PC-3 (cell line): ENCODE data around the gene STK11IP. TPM values are rescaled to one million over a fixed set of nuclear protein-coding genes. Genes with fewer than 3 reads are reported as not detected.
"Not testable (repeated sequence)": the region's sequence is repeated elsewhere in the genome, so short reads cannot be mapped to it uniquely, and the experiment has no call there.

Experiments
- ATAC-seq: fragments of 200-7000 bp; cut with Tn5 transposase; 2 replicates; pipeline ENCODE4 v1.9.1; 2020; ENCODE audit warnings: mild to moderate bottlenecking, moderate library complexity
- BruUV-seq: library from RNA; stranded (reverse); fragments of 400-500 nt; replicated peaks from 2 replicates; lab custom pipeline; 2021; lab: Mats Ljungman, UMichigan
- CTCF ChIA-PET: fragments of 300-600 bp; sonication (Branson Sonifier 250); formaldehyde crosslinking; loops from one replicate; lab custom pipeline; 2022; ENCODE audit warnings: antibody characterized with exemption; lab: Charles Lee
- POLR2A ChIA-PET: fragments of 300-600 bp; sonication (Branson Sonifier 250); formaldehyde crosslinking; loops from one replicate; lab custom pipeline; 2022; ENCODE audit warnings: antibody characterized with exemption; ENCODE audit not compliant: unreplicated experiment; lab: Charles Lee
- DNase-seq: peaks from one replicate; pipeline ENCODE4 v3.0.0-alpha.2; 2015
- H2AFZ ChIP-seq: fragments of 300-600 bp; sonication (generic); 2 replicates; pipeline ENCODE4 v1.6.0; 2016; ENCODE audit warnings: antibody characterized with exemption, low read length
- H3F3A ChIP-seq: fragments of 300-600 bp; sonication (generic); one replicate; pipeline ENCODE4 v1.6.0; 2017; ENCODE audit warnings: antibody characterized with exemption, low read length, control low read depth, mild to moderate bottlenecking; ENCODE audit not compliant: unreplicated experiment
- H3K27ac ChIP-seq: fragments of 300-600 bp; sonication (generic); 2 replicates; pipeline ENCODE4 v1.5.1; 2016; ENCODE audit warnings: mild to moderate bottlenecking, low read length
- H3K27me3 ChIP-seq: fragments of 300-600 bp; sonication (generic); 2 replicates; pipeline ENCODE4 v1.6.1; 2016; ENCODE audit warnings: low read length, mixed read lengths
- H3K36me3 ChIP-seq: fragments of 300-600 bp; sonication (generic); 2 replicates; pipeline ENCODE4 v1.6.1; 2016; ENCODE audit warnings: low read depth, mixed run types, low read length, mixed read lengths
- H3K4me1 ChIP-seq: fragments of 300-600 bp; sonication (generic); 2 replicates; pipeline ENCODE4 v1.5.1; 2016; ENCODE audit warnings: low read length; ENCODE audit not compliant: insufficient read depth
- H3K4me2 ChIP-seq: fragments of 300-600 bp; sonication (generic); 2 replicates; pipeline ENCODE4 v1.6.0; 2016; ENCODE audit warnings: low read length
- H3K4me3 ChIP-seq: fragments of 300-600 bp; sonication (generic); 2 replicates; pipeline ENCODE4 v1.5.1; 2016; ENCODE audit warnings: mild to moderate bottlenecking, low read length, mixed read lengths
- H3K79me2 ChIP-seq: fragments of 300-600 bp; sonication (generic); 2 replicates; pipeline ENCODE4 v1.6.1; 2017; ENCODE audit warnings: low read length, mixed read lengths
- H3K9ac ChIP-seq: fragments of 300-600 bp; sonication (generic); 2 replicates; pipeline ENCODE4 v1.6.0; 2016; ENCODE audit warnings: mild to moderate bottlenecking, low read length
- H3K9me2 ChIP-seq: fragments of 300-600 bp; sonication (generic); replicated peaks from 2 replicates; pipeline ENCODE4 v1.6.1; 2016; ENCODE audit warnings: mixed run types, low read length, mixed read lengths
- H3K9me3 ChIP-seq: fragments of 300-600 bp; sonication (generic); 2 replicates; pipeline ENCODE4 v1.6.1; 2016; ENCODE audit warnings: low read length, mixed read lengths
- H4K20me1 ChIP-seq: fragments of 300-600 bp; sonication (generic); 2 replicates; pipeline ENCODE4 v1.6.1; 2016; ENCODE audit warnings: low read length, mixed read lengths
- CTCF ChIP-seq: fragments of 300-600 bp; sonication (generic); conservative IDR thresholded peaks from 2 replicates; pipeline ENCODE4 v1.5.1; 2017; ENCODE audit warnings: antibody characterized with exemption, low read depth, mild to moderate bottlenecking, low read length
- EZH2 ChIP-seq: fragments of 300-600 bp; sonication (generic); IDR thresholded peaks from one replicate; pipeline ENCODE4 v1.6.1; 2017; ENCODE audit warnings: antibody characterized with exemption, mild to moderate bottlenecking, low read length; ENCODE audit not compliant: unreplicated experiment
- EZH2phosphoT487 ChIP-seq: fragments of 300-600 bp; sonication (generic); IDR thresholded peaks from 2 replicates; pipeline ENCODE4 v1.6.1; 2018; ENCODE audit warnings: mild to moderate bottlenecking, antibody characterized with exemption, low read length, borderline replicate concordance
- intact Hi-C: fragments of 100-400 bp; cut with micrococcal nuclease; formaldehyde crosslinking; loops from 2 replicates; pipeline ENCODE4 v1.9.0; 2023
- total RNA-seq: library from RNA; depleted of rRNA; stranded (reverse); fragments of >200 nt; gene quantifications from 2 replicates; pipeline ENCODE4 v1.2.3, GENCODE V29; 2014

STK11IP gene
- total RNA-seq, 1 experiment from 2014 or later, result 17.7 TPM

- intact Hi-C loops, result no loop called here
- TF ChIP-seq EZH2phosphoT487 (no peak), EZH2 (no peak), CTCF (no peak)
- no peak for ATAC-seq
- H3F3A ChIP-seq, result no peaks in the 10 kb centered on the region
- H3K4me1 ChIP-seq, result peaks cover 21% of the 10 kb centered on the region
- H3K27me3 ChIP-seq, result no peaks in the 10 kb centered on the region
- H3K9ac ChIP-seq, result no peak overlapping the region
- ChIA-PET POLR2A (no interaction called here), CTCF (no interaction called here)
- H3K36me3 ChIP-seq, result no peaks in the 10 kb centered on the region
- DNase-seq, result no peak
- H3K4me3 ChIP-seq, result no peak overlapping the region
- H2AFZ ChIP-seq, result no peak overlapping the region
- H3K79me2 ChIP-seq, result no peaks in the 10 kb centered on the region
- BruUV-seq, result no TSS peak
- H3K27ac ChIP-seq, result no peak overlapping the region
- H3K9me3 ChIP-seq, result no peaks in the 10 kb centered on the region
- no peaks in the 10 kb centered on the region for H4K20me1 ChIP-seq
- no peaks in the 10 kb centered on the region for H3K9me2 ChIP-seq
- H3K4me2 ChIP-seq, result no peak overlapping the region
These were observed 50.5 kb downstream of the STK11IP start for GRCh38 chr2:219648176-219648575.

- no peak overlapping the region for H3K4me2 ChIP-seq
- DNase-seq (no peak), ATAC-seq (no peak)
- ChIA-PET CTCF (no interaction called here), POLR2A (no interaction called here)
- no peaks in the 10 kb centered on the region for H3K79me2 ChIP-seq
- no TSS peak for BruUV-seq
- no peak overlapping the region for H3K27ac ChIP-seq
- TF ChIP-seq EZH2 (no peak), CTCF (no peak), EZH2phosphoT487 (no peak)
- H4K20me1 ChIP-seq, result no peaks in the 10 kb centered on the region
- H3K9ac ChIP-seq, result no peak overlapping the region
- H2AFZ ChIP-seq, result no peak overlapping the region
- no peaks in the 10 kb centered on the region for H3K9me2 ChIP-seq
- no peak overlapping the region for H3K4me3 ChIP-seq
- no peaks in the 10 kb centered on the region for H3K27me3 ChIP-seq
- H3F3A ChIP-seq, result no peaks in the 10 kb centered on the region
- H3K36me3 ChIP-seq, result no peaks in the 10 kb centered on the region
- H3K9me3 ChIP-seq, result no peaks in the 10 kb centered on the region
- intact Hi-C loops, result no loop called here
- peaks cover 20% of the 10 kb centered on the region for H3K4me1 ChIP-seq
These were observed 51.3 kb downstream of the STK11IP start for GRCh38 chr2:219648963-219649362.

- H3K9me2 ChIP-seq, result no peaks in the 10 kb centered on the region
- no peaks in the 10 kb centered on the region for H3K36me3 ChIP-seq
- H3K27me3 ChIP-seq, result no peaks in the 10 kb centered on the region
- no peak for ATAC-seq
- peaks cover 10% of the 10 kb centered on the region for H3K4me1 ChIP-seq
- no peak overlapping the region for H3K4me2 ChIP-seq
- intact Hi-C loops, result no loop called here
- H3K9me3 ChIP-seq, result no peaks in the 10 kb centered on the region
- H3K4me3 ChIP-seq, result no peak overlapping the region
- POLR2A ChIA-PET, result interaction anchor here (1.0 kb wide), 1 partner anchor 39 kb away, joined by 3 read pairs; no protein-coding TSS in a partner anchor
- DNase-seq, result no peak
- no peak overlapping the region for H3K27ac ChIP-seq
- CTCF ChIA-PET, result no interaction called here
- no peak overlapping the region for H3K9ac ChIP-seq
- BruUV-seq, result no TSS peak
- H2AFZ ChIP-seq, result no peak overlapping the region
- no peaks in the 10 kb centered on the region for H3K79me2 ChIP-seq
- H4K20me1 ChIP-seq, result no peaks in the 10 kb centered on the region
- TF ChIP-seq EZH2phosphoT487 (no peak), CTCF (no peak), EZH2 (no peak)
- H3F3A ChIP-seq, result peaks cover 2% of the 10 kb centered on the region
These were observed 53.0 kb downstream of the STK11IP start for GRCh38 chr2:219650426-219651248.

- H3K4me3 ChIP-seq, POLR2A ChIA-PET, H4K20me1 ChIP-seq, H3K9me2 ChIP-seq, intact Hi-C loops, H3K27me3 ChIP-seq, H3K9me3 ChIP-seq, H3K27ac ChIP-seq, H3F3A ChIP-seq, H3K9ac ChIP-seq, H3K79me2 ChIP-seq, H3K4me2 ChIP-seq, H2AFZ ChIP-seq, H3K36me3 ChIP-seq, DNase-seq, ATAC-seq, CTCF ChIA-PET, BruUV-seq: not testable (repeated sequence)
- peaks cover 11% of the 10 kb centered on the region for H3K4me1 ChIP-seq
These were observed 54.0 kb downstream of the STK11IP start for GRCh38 chr2:219651656-219652055.
